ENCODE measurements around the gene ADRA2A.

Gene ADRA2A

GRCh38 chr10:111076682-111077478 is at the start of gene ADRA2A:
Gene ADRA2A, plus strand, starts transcription at chr10:111077029. Its CDS starts 968 bp downstream, at chr10:111077997.
- Mint-ChIP-seq H3K27me3 (ENCODE audit: low read depth) (peaks cover 73% of the 10 kb centered on the region), H3K4me1 (ENCODE audit: low read depth) (peaks cover 2% of the 10 kb centered on the region), H3K4me3 (peak within 1 kb of the TSS; percentile 56), H3K36me3 (ENCODE audit: low read depth) (no peaks in the 10 kb centered on the region), H3K27ac (no peak within 1 kb of the TSS), H3K9me3 (no peaks in the 10 kb centered on the region)
- DNase-seq (ENCODE audit: low spot score), result peak; percentile 8

- Mint-ChIP-seq H3K4me3 (no peak overlapping the region), H3K27me3 (ENCODE audit: low read depth) (no peaks in the 10 kb centered on the region), H3K27ac (no peak overlapping the region), H3K9me3 (peaks cover 13% of the 10 kb centered on the region), H3K36me3 (ENCODE audit: low read depth) (peaks cover 13% of the 10 kb centered on the region), H3K4me1 (ENCODE audit: low read depth) (peaks cover 10% of the 10 kb centered on the region)
- no peak for DNase-seq (ENCODE audit: low spot score)
Measured at GRCh38 chr10:111030042-111030750, 46.6 kb upstream of the ADRA2A start.

GRCh38 chr10:111034598-111035310 is 42.1 kb upstream of the ADRA2A start:
- no peak overlapping the region for H3K27ac Mint-ChIP-seq
- peaks cover 2% of the 10 kb centered on the region for H3K27me3 Mint-ChIP-seq (ENCODE audit: low read depth)
- peaks cover 16% of the 10 kb centered on the region for H3K36me3 Mint-ChIP-seq (ENCODE audit: low read depth)
- DNase-seq (ENCODE audit: low spot score), result no peak
- peaks cover 8% of the 10 kb centered on the region for H3K4me1 Mint-ChIP-seq (ENCODE audit: low read depth)
- H3K4me3 Mint-ChIP-seq, result no peak overlapping the region
- H3K9me3 Mint-ChIP-seq, result peaks cover 27% of the 10 kb centered on the region

- no peak overlapping the region for H3K27ac Mint-ChIP-seq
- H3K9me3 Mint-ChIP-seq, result peaks cover 30% of the 10 kb centered on the region
- DNase-seq (ENCODE audit: low spot score), result no peak
- peaks cover 2% of the 10 kb centered on the region for H3K4me1 Mint-ChIP-seq (ENCODE audit: low read depth)
- no peak overlapping the region for H3K4me3 Mint-ChIP-seq
- peaks cover 16% of the 10 kb centered on the region for H3K36me3 Mint-ChIP-seq (ENCODE audit: low read depth)
- H3K27me3 Mint-ChIP-seq (ENCODE audit: low read depth), result peaks cover 2% of the 10 kb centered on the region
Measured at GRCh38 chr10:111035542-111035941, 41.3 kb upstream of the ADRA2A start.

GRCh38 chr10:111037858-111038257 is 39.0 kb upstream of the ADRA2A start:
- Mint-ChIP-seq H3K36me3 (ENCODE audit: low read depth) (peaks cover 9% of the 10 kb centered on the region), H3K27ac (no peak overlapping the region), H3K9me3 (peaks cover 35% of the 10 kb centered on the region), H3K4me1 (ENCODE audit: low read depth) (no peaks in the 10 kb centered on the region), H3K27me3 (ENCODE audit: low read depth) (peaks cover 2% of the 10 kb centered on the region), H3K4me3 (no peak overlapping the region)
- DNase-seq (ENCODE audit: low spot score), result no peak

GRCh38 chr10:111039522-111039921 is 37.3 kb upstream of the ADRA2A start:
- Mint-ChIP-seq H3K4me1 (ENCODE audit: low read depth) (no peaks in the 10 kb centered on the region), H3K27me3 (ENCODE audit: low read depth) (peaks cover 2% of the 10 kb centered on the region), H3K4me3 (no peak overlapping the region), H3K27ac (no peak overlapping the region), H3K36me3 (ENCODE audit: low read depth) (peaks cover 2% of the 10 kb centered on the region), H3K9me3 (peaks cover 36% of the 10 kb centered on the region)
- no peak for DNase-seq (ENCODE audit: low spot score)

GRCh38 chr10:111057006-111057405 is 19.8 kb upstream of the ADRA2A start:
- Mint-ChIP-seq H3K9me3 (peaks cover 6% of the 10 kb centered on the region), H3K27me3 (ENCODE audit: low read depth) (peaks cover 10% of the 10 kb centered on the region), H3K4me1 (ENCODE audit: low read depth) (no peaks in the 10 kb centered on the region), H3K27ac (no peak overlapping the region), H3K36me3 (ENCODE audit: low read depth) (no peaks in the 10 kb centered on the region), H3K4me3 (no peak overlapping the region)
- no peak for DNase-seq (ENCODE audit: low spot score)

- Mint-ChIP-seq H3K27me3 (ENCODE audit: low read depth) (peaks cover 25% of the 10 kb centered on the region), H3K36me3 (ENCODE audit: low read depth) (no peaks in the 10 kb centered on the region), H3K4me1 (ENCODE audit: low read depth) (no peaks in the 10 kb centered on the region), H3K27ac (no peak overlapping the region), H3K4me3 (no peak overlapping the region), H3K9me3 (no peaks in the 10 kb centered on the region)
- DNase-seq (ENCODE audit: low spot score), result no peak
Measured at GRCh38 chr10:111063471-111063870, 13.4 kb upstream of the ADRA2A start.

GRCh38 chr10:111072232-111072631 is 4.6 kb upstream of the ADRA2A start:
- no peak for DNase-seq (ENCODE audit: low spot score)
- Mint-ChIP-seq H3K4me1 (ENCODE audit: low read depth) (peaks cover 2% of the 10 kb centered on the region), H3K27ac (no peak overlapping the region), H3K4me3 (no peak overlapping the region), H3K36me3 (ENCODE audit: low read depth) (no peaks in the 10 kb centered on the region), H3K9me3 (no peaks in the 10 kb centered on the region), H3K27me3 (ENCODE audit: low read depth) (peaks cover 59% of the 10 kb centered on the region)

GRCh38 chr10:111075577-111076185 is 1.1 kb upstream of the ADRA2A start:
- H3K27me3 Mint-ChIP-seq (ENCODE audit: low read depth), result peaks cover 71% of the 10 kb centered on the region
- H3K27ac Mint-ChIP-seq, result no peak overlapping the region
- no peaks in the 10 kb centered on the region for H3K36me3 Mint-ChIP-seq (ENCODE audit: low read depth)
- DNase-seq (ENCODE audit: low spot score), result no peak
- H3K4me3 Mint-ChIP-seq, result peak overlapping the region; percentile 37
- peaks cover 2% of the 10 kb centered on the region for H3K4me1 Mint-ChIP-seq (ENCODE audit: low read depth)
- no peaks in the 10 kb centered on the region for H3K9me3 Mint-ChIP-seq

GRCh38 chr10:111076191-111076681 is 593 bp upstream of the ADRA2A start:
- Mint-ChIP-seq H3K27ac (no peak overlapping the region), H3K9me3 (no peaks in the 10 kb centered on the region), H3K27me3 (ENCODE audit: low read depth) (peaks cover 70% of the 10 kb centered on the region), H3K4me3 (peak overlapping the region; percentile 37), H3K4me1 (ENCODE audit: low read depth) (peaks cover 2% of the 10 kb centered on the region), H3K36me3 (ENCODE audit: low read depth) (no peaks in the 10 kb centered on the region)
- peak; percentile 23 for DNase-seq (ENCODE audit: low spot score)

- peaks cover 2% of the 10 kb centered on the region for H3K4me1 Mint-ChIP-seq (ENCODE audit: low read depth)
- no peaks in the 10 kb centered on the region for H3K36me3 Mint-ChIP-seq (ENCODE audit: low read depth)
- DNase-seq (ENCODE audit: low spot score), result no peak
- H3K9me3 Mint-ChIP-seq, result no peaks in the 10 kb centered on the region
- peaks cover 72% of the 10 kb centered on the region for H3K27me3 Mint-ChIP-seq (ENCODE audit: low read depth)
- H3K4me3 Mint-ChIP-seq, result peak overlapping the region; percentile 56
- H3K27ac Mint-ChIP-seq, result no peak overlapping the region
Measured at GRCh38 chr10:111077479-111077784, 603 bp downstream of the ADRA2A start.

GRCh38 chr10:111077785-111078504 is 1.1 kb downstream of the ADRA2A start:
- H3K27ac Mint-ChIP-seq, result no peak overlapping the region
- H3K9me3 Mint-ChIP-seq, result no peaks in the 10 kb centered on the region
- peak overlapping the region; percentile 56 for H3K4me3 Mint-ChIP-seq
- no peaks in the 10 kb centered on the region for H3K36me3 Mint-ChIP-seq (ENCODE audit: low read depth)
- no peak for DNase-seq (ENCODE audit: low spot score)
- H3K27me3 Mint-ChIP-seq (ENCODE audit: low read depth), result peaks cover 67% of the 10 kb centered on the region
- peaks cover 2% of the 10 kb centered on the region for H3K4me1 Mint-ChIP-seq (ENCODE audit: low read depth)

Measured in T-helper 2 cell treated with Interferon-gamma antibody and Interleukin-4, amounts not matched to agents 5 μg/mL and 100 μg/mL, for 36 hours (primary cell).